ENCODE data around the gene SMARCB1. TPM values are rescaled to one million over a fixed set of nuclear protein-coding genes. Genes with fewer than 3 reads are reported as not detected.

SMARCB1 gene
- total RNA-seq, 4 donors from 2014 or later: 39.1 to 64.4 (median 51.6) TPM

- no peaks in the 10 kb centered on the region for H3K9me3 ChIP-seq
- H3K36me3 ChIP-seq: no peaks in the 10 kb centered on the region
- H3K27me3 ChIP-seq: no peaks in the 10 kb centered on the region
- TF ChIP-seq POLR2A (IDR thresholded peaks at IDR 0.05): no peak
- TF ChIP-seq CTCF (IDR thresholded peaks at IDR 0.05): no peak
- DNase-seq: no peak
- peaks cover 0 to 13% of the 10 kb centered on the region in 2 donors for H3K4me1 ChIP-seq
- H3K27ac ChIP-seq: no peak overlapping the region
- no peak overlapping the region for H3K4me3 ChIP-seq
- intact Hi-C loops (cut with DNase I; ENCODE audit: low total_unique reads): no loop called here
Observed at GRCh38 chr22:23834406-23834792, 47.6 kb downstream of the SMARCB1 start.

- Histone ChIP-seq H3K36me3 (no peaks in the 10 kb centered on the region), H3K4me1 (peaks cover 0 to 15% of the 10 kb centered on the region in 2 donors), H3K27ac (no peak overlapping the region), H3K27me3 (no peaks in the 10 kb centered on the region), H3K9me3 (no peaks in the 10 kb centered on the region), H3K4me3 (no peak overlapping the region)
- DNase-seq: peak in 1 of 2 donors; percentile 12
- intact Hi-C loops (cut with DNase I; ENCODE audit: low total_unique reads): no loop called here
- TF ChIP-seq CTCF (IDR thresholded peaks at IDR 0.05): no peak
- TF ChIP-seq POLR2A (IDR thresholded peaks at IDR 0.05): no peak
Observed at GRCh38 chr22:23834793-23835483, 48.2 kb downstream of the SMARCB1 start.

- Histone ChIP-seq H3K4me3 (no peak overlapping the region), H3K9me3 (no peaks in the 10 kb centered on the region), H3K36me3 (no peaks in the 10 kb centered on the region), H3K4me1 (peaks cover 0 to 15% of the 10 kb centered on the region in 2 donors), H3K27me3 (no peaks in the 10 kb centered on the region), H3K27ac (no peak overlapping the region)
- no peak for TF ChIP-seq POLR2A (IDR thresholded peaks at IDR 0.05)
- no peak for TF ChIP-seq CTCF (IDR thresholded peaks at IDR 0.05)
- no peak for DNase-seq
- intact Hi-C loops (cut with DNase I; ENCODE audit: low total_unique reads): no loop called here
Observed at GRCh38 chr22:23835484-23836144, 48.8 kb downstream of the SMARCB1 start.

GRCh38 chr22:23836281-23836680 lies 49.5 kb downstream of the SMARCB1 start:
- no peaks in the 10 kb centered on the region for H3K36me3 ChIP-seq
- no peak overlapping the region for H3K4me3 ChIP-seq
- no peak for DNase-seq
- peaks cover 0 to 15% of the 10 kb centered on the region in 2 donors for H3K4me1 ChIP-seq
- intact Hi-C loops (cut with DNase I; ENCODE audit: low total_unique reads): no loop called here
- H3K27ac ChIP-seq: no peak overlapping the region
- no peaks in the 10 kb centered on the region for H3K9me3 ChIP-seq
- H3K27me3 ChIP-seq: no peaks in the 10 kb centered on the region
- no peak for TF ChIP-seq POLR2A (IDR thresholded peaks at IDR 0.05)
- no peak for TF ChIP-seq CTCF (IDR thresholded peaks at IDR 0.05)
